OCI-LY1 (cell line): ENCODE measurements around the gene DUOX1.

Experiments
- CTCF ChIP-seq: fragments of 200-600 bp; sonication (generic), shearing (Covaris generic); IDR thresholded peaks from 2 replicates; pipeline ENCODE4 v1.5.1; 2017; ENCODE audit warnings: mild to moderate bottlenecking, antibody characterized with exemption, low read length, moderate library complexity, mixed read lengths
- EZH2 ChIP-seq: fragments of 200-600 bp; sonication (generic), shearing (Covaris generic); IDR thresholded peaks from 2 replicates; pipeline ENCODE4 v1.8.0; 2017; ENCODE audit warnings: borderline replicate concordance, mixed run types, mild to moderate bottlenecking, antibody characterized with exemption, low read length, moderate library complexity, mixed read lengths

- TF ChIP-seq CTCF (no peak), EZH2 (no peak)
These were observed 82.7 kb downstream of the DUOX1 start for GRCh38 chr15:45212493-45212892.
